Uterus (tissue), 2 donors: ENCODE data around the gene NHLRC2.

Experiments used
- CTCF ChIP-seq, 4 experiments: fragments of 200-600 bp in 2 of 4; fragments of 450-650 bp in 2 of 4; sonication (generic) in 2 of 4; IDR thresholded peaks; one replicate each; pipeline ENCODE4 v1.5.1; 2016 to 2019; ENCODE audit warnings: antibody characterized with exemption in 4 of 4, mild to moderate bottlenecking in 2 of 4, moderate library complexity in 1 of 4
- POLR2A ChIP-seq, 2 donors: fragments of 450-650 bp; IDR thresholded peaks; one replicate each; pipeline ENCODE4 v1.6.1; 2016; ENCODE audit warnings: antibody characterized with exemption in 2 of 2, mild to moderate bottlenecking in 1 of 2, moderate library complexity in 1 of 2

DNA sequence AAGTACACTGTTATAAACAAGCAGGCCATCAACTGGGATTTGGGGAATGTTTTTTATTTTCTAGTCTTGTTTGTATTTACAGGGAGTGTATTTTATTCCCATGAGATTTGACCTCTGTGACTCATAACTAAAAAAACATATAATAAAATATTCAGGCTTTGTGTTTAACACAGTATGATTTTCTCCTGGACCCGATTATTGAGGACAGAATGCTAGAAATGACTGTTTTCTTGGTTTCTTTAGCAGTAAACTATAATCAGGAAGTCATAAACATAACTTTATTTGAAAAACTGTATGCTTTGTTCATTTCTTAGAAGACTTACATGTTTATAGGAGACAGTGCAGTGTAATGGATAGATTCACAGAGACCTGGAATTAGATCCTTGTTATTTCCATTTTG, 2.1 kb downstream of the NHLRC2 start:
- TF ChIP-seq CTCF (IDR thresholded peaks at IDR 0.05) (no peak), POLR2A (IDR thresholded peaks at IDR 0.05) (no peak)
